Hepatocyte (in vitro differentiated cells): ENCODE measurements around the gene CFTR. TPM values are rescaled to one million over a fixed set of nuclear protein-coding genes. Genes with fewer than 3 reads are reported as not detected.
A peak's percentile ranks its signal among the peaks of the same experiment; 100 is the strongest.

Source experiments
- DNase-seq: peaks from one replicate; pipeline ENCODE4 v3.0.0-alpha.2; 2016; ENCODE audit warnings: low spot score
- H2AFZ ChIP-seq: fragments of 200-600 bp; sonication (generic); 2 replicates; pipeline ENCODE4 v1.6.0; 2016; ENCODE audit warnings: antibody characterized with exemption, mild to moderate bottlenecking
- H3K27ac ChIP-seq: fragments of 200-600 bp; sonication (generic); 2 replicates; pipeline ENCODE4 v1.5.1; 2016; ENCODE audit warnings: mild to moderate bottlenecking
- H3K27me3 ChIP-seq: fragments of 200-600 bp; sonication (generic); 2 replicates; pipeline ENCODE4 v1.6.1; 2016
- H3K36me3 ChIP-seq: fragments of 200-600 bp; sonication (generic); replicated peaks from 2 replicates; pipeline ENCODE4 v1.5.1; 2016; ENCODE audit warnings: low read depth; ENCODE audit not compliant: insufficient read depth
- H3K4me1 ChIP-seq: fragments of 200-600 bp; sonication (generic); 2 replicates; pipeline ENCODE4 v1.5.1; 2016; ENCODE audit warnings: mild to moderate bottlenecking, moderate library complexity; ENCODE audit not compliant: insufficient read depth
- H3K4me2 ChIP-seq: fragments of 200-600 bp; sonication (generic); 2 replicates; pipeline ENCODE4 v1.6.0; 2016
- H3K4me3 ChIP-seq: fragments of 200-600 bp; sonication (generic); 2 replicates; pipeline ENCODE4 v1.5.1; 2016; ENCODE audit warnings: mild to moderate bottlenecking
- H3K79me2 ChIP-seq: fragments of 200-600 bp; sonication (generic); 2 replicates; pipeline ENCODE4 v1.6.0; 2017; ENCODE audit warnings: mild to moderate bottlenecking
- H3K9me2 ChIP-seq: fragments of 200-600 bp; sonication (generic); replicated peaks from 2 replicates; pipeline ENCODE4 v1.6.0; 2017; ENCODE audit warnings: mild to moderate bottlenecking; ENCODE audit not compliant: insufficient read depth
- H3K9me3 ChIP-seq: fragments of 200-600 bp; sonication (generic); 2 replicates; pipeline ENCODE4 v1.5.1; 2016; ENCODE audit warnings: low read depth, mild to moderate bottlenecking
- H4K20me1 ChIP-seq: fragments of 200-600 bp; sonication (generic); 2 replicates; pipeline ENCODE4 v1.6.0; 2016; ENCODE audit warnings: mild to moderate bottlenecking; ENCODE audit not compliant: insufficient read depth, poor library complexity, severe bottlenecking
- EZH2 ChIP-seq: fragments of 200-600 bp; sonication (generic); IDR thresholded peaks from 2 replicates; pipeline ENCODE4 v1.6.1; 2016; ENCODE audit warnings: antibody characterized with exemption, mild to moderate bottlenecking, borderline replicate concordance
- EZH2phosphoT487 ChIP-seq: fragments of 200-600 bp; sonication (generic); IDR thresholded peaks from one replicate; pipeline ENCODE4 v1.6.1; 2018; ENCODE audit warnings: antibody characterized with exemption, mild to moderate bottlenecking, low read depth, moderate library complexity; ENCODE audit not compliant: unreplicated experiment, severe bottlenecking
- WGBS: methylation state at CpG from one replicate; pipeline ENCODE4 v1.1.6; 2016; ENCODE audit warnings: low lambda C conversion rate; ENCODE audit errors: missing lambda C conversion rate; 5-methylcytosine and 5-hydroxymethylcytosine counted together
- polyA plus RNA-seq: library from polyadenylated mRNA; unstranded; fragments of >200 nt; fragmentation: Nextera tagmentation; extraction: Ambion mirVana; gene quantifications from 2 replicates; pipeline ENCODE4 v1.2.1, GENCODE V29; 2016
- small RNA-seq: library from RNA; depleted of rRNA; stranded (forward); fragments of <200 nt; gene quantifications from one replicate; pipeline ENCODE3, GENCODE V24; 2014
- total RNA-seq: library from RNA; depleted of rRNA; stranded (reverse); fragments of >200 nt; gene quantifications from 2 replicates; pipeline ENCODE4 v1.2.3, GENCODE V29; 2014
- TF ChIP-seq, protein P1 (sequence below): fragments of 200-600 bp; sonication (generic); IDR thresholded peaks from 2 replicates; pipeline ENCODE4 v1.5.1; 2016; ENCODE audit warnings: antibody characterized with exemption, mild to moderate bottlenecking; ENCODE audit not compliant: poor library complexity

Gene CFTR
- total and polyA plus RNA-seq, 2 experiments from 2014 or later, result 29.8 to 72.9 TPM

GRCh38 chr7:117717357-117717756 lies 237.5 kb downstream of the CFTR start:
- H3K9me2 ChIP-seq, result no peaks in the 10 kb centered on the region
- no peaks in the 10 kb centered on the region for H3K79me2 ChIP-seq
- no peak overlapping the region for H3K4me2 ChIP-seq
- H3K4me1 ChIP-seq, result no peaks in the 10 kb centered on the region
- H3K27ac ChIP-seq, result peak overlapping the region; percentile 20
- no peak for DNase-seq
- H3K27me3 ChIP-seq, result no peaks in the 10 kb centered on the region
- no peak overlapping the region for H3K4me3 ChIP-seq
- H3K9me3 ChIP-seq, result no peaks in the 10 kb centered on the region
- H3K36me3 ChIP-seq, result no peaks in the 10 kb centered on the region
- H2AFZ ChIP-seq, result no peak overlapping the region
- WGBS, result 95% methylated on average over 2 of the region's 2 CpGs
- no peak for TF ChIP-seq EZH2
- TF ChIP-seq, protein P1, sequence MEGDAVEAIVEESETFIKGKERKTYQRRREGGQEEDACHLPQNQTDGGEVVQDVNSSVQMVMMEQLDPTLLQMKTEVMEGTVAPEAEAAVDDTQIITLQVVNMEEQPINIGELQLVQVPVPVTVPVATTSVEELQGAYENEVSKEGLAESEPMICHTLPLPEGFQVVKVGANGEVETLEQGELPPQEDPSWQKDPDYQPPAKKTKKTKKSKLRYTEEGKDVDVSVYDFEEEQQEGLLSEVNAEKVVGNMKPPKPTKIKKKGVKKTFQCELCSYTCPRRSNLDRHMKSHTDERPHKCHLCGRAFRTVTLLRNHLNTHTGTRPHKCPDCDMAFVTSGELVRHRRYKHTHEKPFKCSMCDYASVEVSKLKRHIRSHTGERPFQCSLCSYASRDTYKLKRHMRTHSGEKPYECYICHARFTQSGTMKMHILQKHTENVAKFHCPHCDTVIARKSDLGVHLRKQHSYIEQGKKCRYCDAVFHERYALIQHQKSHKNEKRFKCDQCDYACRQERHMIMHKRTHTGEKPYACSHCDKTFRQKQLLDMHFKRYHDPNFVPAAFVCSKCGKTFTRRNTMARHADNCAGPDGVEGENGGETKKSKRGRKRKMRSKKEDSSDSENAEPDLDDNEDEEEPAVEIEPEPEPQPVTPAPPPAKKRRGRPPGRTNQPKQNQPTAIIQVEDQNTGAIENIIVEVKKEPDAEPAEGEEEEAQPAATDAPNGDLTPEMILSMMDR, result no peak
- TF ChIP-seq EZH2phosphoT487, result no peak
- H4K20me1 ChIP-seq, result no peaks in the 10 kb centered on the region

Small RNAs within 50 kb of the gene (small RNA-seq; reads per million reads assigned to genes)
- not detected for gene AC000111.1
- not detected for gene AC000111.2

Other genes with a start within 250 kb of the CFTR start
- gene WNT2, start 157.0 kb upstream of the CFTR start, total RNA-seq, result 16.3 and 17.6 TPM in 2 replicates
- 26.3 and 32.6 TPM in 2 replicates for gene WNT2, start 157.0 kb upstream of the CFTR start, polyA plus RNA-seq
- not detected in 2 replicates for gene ASZ1, start 52.5 kb upstream of the CFTR start, total RNA-seq
- gene ASZ1, start 52.5 kb upstream of the CFTR start, polyA plus RNA-seq, result 0.10 and 0.28 TPM in 2 replicates